MM.1S (cell line): ENCODE results near the gene MACROD2.

ENCODE experiments used
- EZH2 ChIP-seq: fragments of 300-600 bp; sonication (generic); optimal IDR thresholded peaks from 2 replicates; pipeline ENCODE3; 2017; ENCODE audit warnings: low read depth, mild to moderate bottlenecking, antibody characterized with exemption, low read length, mixed read lengths
- EZH2phosphoT487 ChIP-seq: fragments of 300-600 bp; sonication (generic); IDR thresholded peaks from 2 replicates; pipeline ENCODE4 v1.6.1; 2018; ENCODE audit warnings: antibody characterized with exemption, low read length
- TF ChIP-seq, protein P1 (sequence below): fragments of 300-600 bp; sonication (generic); IDR thresholded peaks from 2 replicates; pipeline ENCODE4 v1.5.1; 2016; ENCODE audit warnings: antibody characterized with exemption, low read length, mixed read lengths

DNA sequence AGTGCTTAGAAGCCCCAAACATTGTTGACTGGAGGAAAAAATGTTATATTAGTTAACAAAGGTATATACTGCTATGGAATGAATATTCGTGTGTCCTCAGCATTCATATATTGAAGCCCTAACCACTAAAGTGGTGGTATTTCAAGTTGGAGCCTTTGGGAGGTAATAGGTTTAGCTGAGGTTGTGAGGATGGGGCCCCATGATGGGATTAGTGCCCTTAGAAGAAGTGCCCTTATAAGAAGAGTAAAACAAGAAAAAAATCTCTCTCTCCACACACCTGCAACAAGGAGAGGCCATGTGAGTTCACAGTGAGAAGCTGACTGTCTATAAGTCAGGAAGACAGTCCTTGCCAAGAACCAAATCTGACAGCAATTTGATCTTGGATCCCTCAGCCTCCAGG, 1103.8 kb downstream of the MACROD2 start:
- TF ChIP-seq, protein P1, sequence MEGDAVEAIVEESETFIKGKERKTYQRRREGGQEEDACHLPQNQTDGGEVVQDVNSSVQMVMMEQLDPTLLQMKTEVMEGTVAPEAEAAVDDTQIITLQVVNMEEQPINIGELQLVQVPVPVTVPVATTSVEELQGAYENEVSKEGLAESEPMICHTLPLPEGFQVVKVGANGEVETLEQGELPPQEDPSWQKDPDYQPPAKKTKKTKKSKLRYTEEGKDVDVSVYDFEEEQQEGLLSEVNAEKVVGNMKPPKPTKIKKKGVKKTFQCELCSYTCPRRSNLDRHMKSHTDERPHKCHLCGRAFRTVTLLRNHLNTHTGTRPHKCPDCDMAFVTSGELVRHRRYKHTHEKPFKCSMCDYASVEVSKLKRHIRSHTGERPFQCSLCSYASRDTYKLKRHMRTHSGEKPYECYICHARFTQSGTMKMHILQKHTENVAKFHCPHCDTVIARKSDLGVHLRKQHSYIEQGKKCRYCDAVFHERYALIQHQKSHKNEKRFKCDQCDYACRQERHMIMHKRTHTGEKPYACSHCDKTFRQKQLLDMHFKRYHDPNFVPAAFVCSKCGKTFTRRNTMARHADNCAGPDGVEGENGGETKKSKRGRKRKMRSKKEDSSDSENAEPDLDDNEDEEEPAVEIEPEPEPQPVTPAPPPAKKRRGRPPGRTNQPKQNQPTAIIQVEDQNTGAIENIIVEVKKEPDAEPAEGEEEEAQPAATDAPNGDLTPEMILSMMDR, result no peak
- TF ChIP-seq EZH2, result no peak
- no peak for TF ChIP-seq EZH2phosphoT487
